ENCODE measurements around the gene PIAS4. TPM values are rescaled to one million over a fixed set of nuclear protein-coding genes. Genes with fewer than 3 reads are reported as not detected.
"Not testable (repeated sequence)": the region's sequence is repeated elsewhere in the genome, so short reads cannot be mapped to it uniquely, and the experiment has no call there.

Gene PIAS4
- polyA plus RNA-seq, 1 donor (not counting 4 experiments of a cell fraction or from before 2014, with no cell fraction given), result 7.5 TPM

DNA sequence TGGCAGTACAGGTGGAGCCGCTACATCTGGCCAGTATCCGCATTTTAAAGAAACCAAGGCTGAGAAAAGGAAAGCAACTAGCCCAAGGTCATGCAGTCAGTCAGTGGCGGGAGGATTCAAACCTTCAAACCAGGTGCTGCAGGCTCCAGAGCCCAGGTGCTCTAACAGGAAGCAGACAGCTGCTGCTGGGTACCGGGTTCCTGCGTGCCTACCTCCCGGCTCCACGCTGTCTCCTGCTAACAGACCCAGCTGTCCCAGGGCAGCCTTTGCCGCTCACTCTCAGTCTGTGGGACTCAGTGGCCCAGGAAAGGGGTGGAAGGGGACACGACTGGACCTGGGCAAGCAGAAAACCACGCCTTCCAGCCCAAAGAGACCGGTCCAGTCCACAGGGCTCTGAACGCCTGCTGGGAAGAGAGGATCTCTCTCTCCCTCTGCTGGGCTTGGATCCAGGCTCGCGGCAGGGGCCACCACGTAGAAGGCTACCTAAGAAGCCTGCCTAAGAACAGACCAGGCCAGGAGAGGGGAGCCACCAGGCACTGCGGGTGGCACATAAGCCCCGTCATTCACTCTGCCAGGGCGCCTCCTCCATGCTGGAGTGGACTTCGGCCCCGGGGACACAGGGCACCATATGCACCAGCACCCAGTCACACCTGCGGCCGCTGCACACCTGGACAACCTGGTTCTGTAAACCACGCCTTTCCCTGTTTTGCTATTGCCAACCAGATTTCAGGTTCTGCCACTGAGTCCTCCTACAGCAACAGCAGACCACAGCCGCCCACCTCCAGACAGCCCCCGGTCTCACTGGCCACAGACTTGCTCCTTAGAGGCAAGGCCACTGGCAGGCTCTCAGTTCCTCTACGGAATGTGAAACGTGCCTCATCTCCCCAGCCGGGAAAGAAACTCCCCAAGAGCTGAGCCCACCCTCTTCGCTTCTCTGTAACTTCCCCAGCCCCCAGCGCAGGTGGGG lies 41.2 kb upstream of the PIAS4 start:
- FAIRE-seq, result no peak
- H3K9me1 ChIP-seq (ENCODE audit: control insufficient read depth, extremely low read depth, insufficient read depth, low read length), result no peaks in the 10 kb centered on the region
- H3K9ac ChIP-seq (ENCODE audit: control insufficient read depth, extremely low read depth, insufficient read depth, low read length), result no peak overlapping the region
- no peak overlapping the region for H2AFZ ChIP-seq (ENCODE audit: control insufficient read depth, low read length)
- DNase-seq (ENCODE audit: low read depth, low spot score), result no peak
- H3K27me3 ChIP-seq (ENCODE audit: control insufficient read depth, extremely low read depth, insufficient read depth, low read length), result no peaks in the 10 kb centered on the region
- H3K4me3 ChIP-seq (ENCODE audit: control insufficient read depth in 2 of 3, extremely low read depth in 1 of 3, insufficient read depth in 2 of 3, low read depth in 1 of 3, low read length in 3 of 3), result no peak overlapping the region
- dilution Hi-C loops (cut with MboI; ENCODE audit: extremely low pct_ligation_motif_present, low sequenced_read_pairs), result no loop called here
- no peak overlapping the region for H3K27ac ChIP-seq (ENCODE audit: control insufficient read depth, insufficient read depth, low read length)
- no peaks in the 10 kb centered on the region for H3K9me3 ChIP-seq (ENCODE audit: control insufficient read depth, low read depth, low read length)
- H3K36me3 ChIP-seq (ENCODE audit: control insufficient read depth in 2 of 2, extremely low read depth in 1 of 2, insufficient read depth in 2 of 2, low read length in 2 of 2), result peaks cover 37 to 40% of the 10 kb centered on the region in 2 experiments
- peaks cover 22% of the 10 kb centered on the region for H3K4me1 ChIP-seq (ENCODE audit: control insufficient read depth, extremely low read depth, insufficient read depth, low read length)
- no peak overlapping the region for H3K4me2 ChIP-seq (ENCODE audit: control insufficient read depth, extremely low read depth, insufficient read depth, low read depth, low read length)
- no peak for TF ChIP-seq EZH2 (IDR thresholded peaks at IDR 0.05; ENCODE audit: low read length)
- TF ChIP-seq, protein P1, sequence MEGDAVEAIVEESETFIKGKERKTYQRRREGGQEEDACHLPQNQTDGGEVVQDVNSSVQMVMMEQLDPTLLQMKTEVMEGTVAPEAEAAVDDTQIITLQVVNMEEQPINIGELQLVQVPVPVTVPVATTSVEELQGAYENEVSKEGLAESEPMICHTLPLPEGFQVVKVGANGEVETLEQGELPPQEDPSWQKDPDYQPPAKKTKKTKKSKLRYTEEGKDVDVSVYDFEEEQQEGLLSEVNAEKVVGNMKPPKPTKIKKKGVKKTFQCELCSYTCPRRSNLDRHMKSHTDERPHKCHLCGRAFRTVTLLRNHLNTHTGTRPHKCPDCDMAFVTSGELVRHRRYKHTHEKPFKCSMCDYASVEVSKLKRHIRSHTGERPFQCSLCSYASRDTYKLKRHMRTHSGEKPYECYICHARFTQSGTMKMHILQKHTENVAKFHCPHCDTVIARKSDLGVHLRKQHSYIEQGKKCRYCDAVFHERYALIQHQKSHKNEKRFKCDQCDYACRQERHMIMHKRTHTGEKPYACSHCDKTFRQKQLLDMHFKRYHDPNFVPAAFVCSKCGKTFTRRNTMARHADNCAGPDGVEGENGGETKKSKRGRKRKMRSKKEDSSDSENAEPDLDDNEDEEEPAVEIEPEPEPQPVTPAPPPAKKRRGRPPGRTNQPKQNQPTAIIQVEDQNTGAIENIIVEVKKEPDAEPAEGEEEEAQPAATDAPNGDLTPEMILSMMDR (optimal IDR thresholded peaks at IDR 0.05 in 1 of 3, IDR thresholded peaks at IDR 0.05 in 1 of 3, conservative IDR thresholded peaks at IDR 0.05 in 1 of 3; ENCODE audit: extremely low read depth in 1 of 3, insufficient read depth in 2 of 3, low read length in 3 of 3), result no peak
- peaks cover 57% of the 10 kb centered on the region for H3K79me2 ChIP-seq (ENCODE audit: control insufficient read depth, insufficient read depth, low read length)
- H4K20me1 ChIP-seq (ENCODE audit: control insufficient read depth, extremely low read depth, insufficient read depth, low read length), result peaks cover 22% of the 10 kb centered on the region

DNA sequence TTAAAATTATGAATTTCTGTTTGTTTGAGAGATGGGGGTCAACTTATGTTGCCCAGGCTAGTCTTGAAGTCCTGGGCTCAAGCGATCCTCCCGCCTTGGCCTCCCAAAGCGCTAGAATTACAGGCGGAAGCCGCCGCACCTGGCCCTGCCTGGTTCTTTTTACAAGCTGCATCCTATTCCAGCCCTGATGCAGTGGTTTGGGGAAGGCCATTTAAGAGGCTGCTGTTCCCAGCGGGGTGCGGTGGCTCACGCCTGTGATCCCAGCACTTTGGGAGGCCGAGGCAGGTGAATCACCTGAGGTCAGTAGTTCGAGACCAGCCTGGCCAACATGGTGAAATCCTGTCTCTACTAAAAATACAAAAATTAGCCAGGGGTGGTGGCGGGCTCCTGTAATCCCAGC lies 39.6 kb upstream of the PIAS4 start:
- H3K27me3 ChIP-seq (ENCODE audit: control insufficient read depth, extremely low read depth, insufficient read depth, low read length); H3K9me1 ChIP-seq (ENCODE audit: control insufficient read depth, extremely low read depth, insufficient read depth, low read length); H2AFZ ChIP-seq (ENCODE audit: control insufficient read depth, low read length); dilution Hi-C loops (cut with MboI; ENCODE audit: extremely low pct_ligation_motif_present, low sequenced_read_pairs); H3K9me3 ChIP-seq (ENCODE audit: control insufficient read depth, low read depth, low read length); DNase-seq (ENCODE audit: low read depth, low spot score); FAIRE-seq: not testable (repeated sequence)
- H4K20me1 ChIP-seq (ENCODE audit: control insufficient read depth, extremely low read depth, insufficient read depth, low read length), result peaks cover 28% of the 10 kb centered on the region
- peaks cover 32 to 36% of the 10 kb centered on the region in 2 experiments for H3K36me3 ChIP-seq (ENCODE audit: control insufficient read depth in 2 of 2, extremely low read depth in 1 of 2, insufficient read depth in 2 of 2, low read length in 2 of 2)
- peak overlapping the region; percentile 95 for H3K4me2 ChIP-seq (ENCODE audit: control insufficient read depth, extremely low read depth, insufficient read depth, low read depth, low read length)
- H3K4me1 ChIP-seq (ENCODE audit: control insufficient read depth, extremely low read depth, insufficient read depth, low read length), result peaks cover 22% of the 10 kb centered on the region
- peaks cover 57% of the 10 kb centered on the region for H3K79me2 ChIP-seq (ENCODE audit: control insufficient read depth, insufficient read depth, low read length)
- peak overlapping the region in 1 of 3 experiments; percentile 46 for H3K4me3 ChIP-seq (ENCODE audit: control insufficient read depth in 2 of 3, extremely low read depth in 1 of 3, insufficient read depth in 2 of 3, low read depth in 1 of 3, low read length in 3 of 3)
- peak overlapping the region; percentile 94 for H3K27ac ChIP-seq (ENCODE audit: control insufficient read depth, insufficient read depth, low read length)
- peak overlapping the region; percentile 46 for H3K9ac ChIP-seq (ENCODE audit: control insufficient read depth, extremely low read depth, insufficient read depth, low read length)
